ENCODE results near the gene C1RL. TPM values are rescaled to one million over a fixed set of nuclear protein-coding genes. Genes with fewer than 3 reads are reported as not detected.

The C1RL gene
- total and polyA plus RNA-seq, 2 donors from 2014 or later = 25.2 to 147 TPM

- no peak for TF ChIP-seq CTCF (IDR thresholded peaks at IDR 0.05; ENCODE audit: borderline replicate concordance, extremely low read depth, insufficient read depth)
- Histone ChIP-seq H3K9ac (ENCODE audit: low read length in 3 of 3) (no peak overlapping the region), H3K27ac (ENCODE audit: low read depth in 2 of 2, low read length in 2 of 2) (no peak overlapping the region), H3K4me3 (ENCODE audit: low read length in 3 of 3) (no peak overlapping the region), H3K9me3 (ENCODE audit: control insufficient read depth in 2 of 3, insufficient read depth in 1 of 3, low read length in 3 of 3) (no peaks in the 10 kb centered on the region), H3K27me3 (ENCODE audit: control insufficient read depth, insufficient read depth, low read length) (no peaks in the 10 kb centered on the region), H3K36me3 (ENCODE audit: control insufficient read depth in 2 of 3, insufficient read depth in 3 of 3, low read length in 3 of 3) (peaks cover 5 to 32% (median 28%) of the 10 kb centered on the region in 3 donors), H3K4me1 (ENCODE audit: control insufficient read depth in 2 of 3, insufficient read depth in 2 of 3, low read depth in 1 of 3, low read length in 3 of 3) (no peaks in the 10 kb centered on the region)
- DNase-seq = no peak
- intact Hi-C loops (cut with DNase I) = no loop called here
- no peak for FAIRE-seq
Observed at GRCh38 chr12:7146906-7147305, 37.9 kb upstream of the C1RL start.

- FAIRE-seq = no peak
Observed at GRCh38 chr12:7146228-7146627, 37.2 kb upstream of the C1RL start.

GRCh38 chr12:7145671-7146070 is 36.7 kb upstream of the C1RL start:
- no peak for TF ChIP-seq CTCF (IDR thresholded peaks at IDR 0.05; ENCODE audit: borderline replicate concordance, extremely low read depth, insufficient read depth)
- H3K4me3 ChIP-seq (ENCODE audit: low read length in 3 of 3) = no peak overlapping the region
- no peak overlapping the region for H3K27ac ChIP-seq (ENCODE audit: low read depth in 2 of 2, low read length in 2 of 2)
- DNase-seq = no peak
- FAIRE-seq = no peak
- H3K9ac ChIP-seq (ENCODE audit: low read length in 3 of 3) = no peak overlapping the region
- intact Hi-C loops (cut with DNase I) = no loop called here
- no peaks in the 10 kb centered on the region for H3K4me1 ChIP-seq (ENCODE audit: control insufficient read depth in 2 of 3, insufficient read depth in 2 of 3, low read depth in 1 of 3, low read length in 3 of 3)
- no peaks in the 10 kb centered on the region for H3K27me3 ChIP-seq (ENCODE audit: control insufficient read depth, insufficient read depth, low read length)
- peaks cover 3 to 42% (median 22%) of the 10 kb centered on the region in 3 donors for H3K36me3 ChIP-seq (ENCODE audit: control insufficient read depth in 2 of 3, insufficient read depth in 3 of 3, low read length in 3 of 3)
- no peaks in the 10 kb centered on the region for H3K9me3 ChIP-seq (ENCODE audit: control insufficient read depth in 2 of 3, insufficient read depth in 1 of 3, low read length in 3 of 3)

More at GRCh38 chr12:7146228-7146627, 37.2 kb upstream of the C1RL start:
- H3K27me3 ChIP-seq (ENCODE audit: control insufficient read depth, insufficient read depth, low read length) = no peaks in the 10 kb centered on the region
- no peak for TF ChIP-seq CTCF (IDR thresholded peaks at IDR 0.05; ENCODE audit: borderline replicate concordance, extremely low read depth, insufficient read depth)
- intact Hi-C loops (cut with DNase I) = no loop called here
- H3K4me3 ChIP-seq (ENCODE audit: low read length in 3 of 3) = no peak overlapping the region
- H3K36me3 ChIP-seq (ENCODE audit: control insufficient read depth in 2 of 3, insufficient read depth in 3 of 3, low read length in 3 of 3) = peaks cover 5 to 38% (median 27%) of the 10 kb centered on the region in 3 donors
- no peak for DNase-seq
- no peak overlapping the region for H3K27ac ChIP-seq (ENCODE audit: low read depth in 2 of 2, low read length in 2 of 2)
- H3K9me3 ChIP-seq (ENCODE audit: control insufficient read depth in 2 of 3, insufficient read depth in 1 of 3, low read length in 3 of 3) = no peaks in the 10 kb centered on the region
- no peaks in the 10 kb centered on the region for H3K4me1 ChIP-seq (ENCODE audit: control insufficient read depth in 2 of 3, insufficient read depth in 2 of 3, low read depth in 1 of 3, low read length in 3 of 3)
- H3K9ac ChIP-seq (ENCODE audit: low read length in 3 of 3) = no peak overlapping the region

Data from kidney (tissue), 14 donors.